ENCODE results near the gene XKR8.
"Not testable (repeated sequence)": the region's sequence is repeated elsewhere in the genome, so short reads cannot be mapped to it uniquely, and the experiment has no call there.

The XKR8 gene

DNA sequence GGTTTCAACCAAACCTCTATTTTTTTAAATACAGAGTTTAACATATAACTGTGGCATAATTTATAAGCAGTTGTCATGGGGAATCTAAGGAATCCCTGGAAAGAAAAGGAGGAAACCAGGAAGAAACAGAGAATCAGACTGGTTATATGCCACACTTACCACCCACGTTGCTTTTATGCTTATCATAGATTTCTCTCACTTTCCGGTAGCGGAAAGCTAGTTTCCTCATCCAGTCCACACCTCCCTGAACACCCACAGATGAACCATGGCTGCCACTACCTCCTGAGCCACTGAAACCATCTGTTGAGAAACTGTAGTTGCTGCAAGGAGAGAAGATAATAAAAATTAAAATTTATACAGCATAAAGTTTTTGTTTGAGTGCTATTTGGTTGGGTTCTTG, 33.5 kb downstream of the XKR8 start:
- no peak for DNase-seq

DNA sequence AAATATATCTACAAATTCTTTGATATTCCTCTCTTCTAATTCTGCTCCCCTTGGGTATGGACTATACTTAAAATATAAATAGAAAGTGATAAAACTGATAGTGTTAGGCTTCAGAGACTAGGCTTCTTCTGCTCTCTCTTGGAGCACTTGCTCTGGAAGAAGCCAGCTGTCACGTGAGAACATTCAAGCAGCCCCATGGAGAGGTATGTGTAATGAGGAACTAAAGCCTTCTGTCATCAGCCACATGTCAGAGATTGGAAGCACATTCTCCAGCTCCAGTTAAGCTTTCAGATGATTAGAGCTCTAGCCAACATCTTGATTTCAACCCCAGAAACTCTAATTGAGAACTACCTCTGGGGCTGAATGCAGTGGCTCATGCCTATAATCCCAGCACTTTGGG, 34.3 kb downstream of the XKR8 start:
- DNase-seq = no peak

DNA sequence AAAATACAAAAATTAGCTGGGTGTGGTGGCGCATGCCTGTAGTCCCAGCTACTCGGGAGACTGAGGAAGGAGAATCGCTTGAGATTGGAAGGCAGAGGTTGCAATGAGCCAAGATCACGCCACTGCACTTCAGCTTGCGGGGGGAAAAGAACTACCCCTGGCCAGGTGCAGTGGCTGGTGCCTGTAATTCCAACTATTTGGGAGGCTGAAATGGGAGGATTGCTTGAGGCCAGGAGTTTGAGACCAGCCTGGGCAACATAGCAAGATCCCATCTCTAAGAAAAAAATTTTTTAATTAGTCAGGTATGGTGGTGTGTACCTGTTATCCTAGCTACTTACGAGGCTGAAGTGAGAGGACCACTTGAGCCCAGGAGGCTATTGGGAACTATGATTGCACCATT, 34.8 kb downstream of the XKR8 start:
- not testable (repeated sequence) for DNase-seq

DNA sequence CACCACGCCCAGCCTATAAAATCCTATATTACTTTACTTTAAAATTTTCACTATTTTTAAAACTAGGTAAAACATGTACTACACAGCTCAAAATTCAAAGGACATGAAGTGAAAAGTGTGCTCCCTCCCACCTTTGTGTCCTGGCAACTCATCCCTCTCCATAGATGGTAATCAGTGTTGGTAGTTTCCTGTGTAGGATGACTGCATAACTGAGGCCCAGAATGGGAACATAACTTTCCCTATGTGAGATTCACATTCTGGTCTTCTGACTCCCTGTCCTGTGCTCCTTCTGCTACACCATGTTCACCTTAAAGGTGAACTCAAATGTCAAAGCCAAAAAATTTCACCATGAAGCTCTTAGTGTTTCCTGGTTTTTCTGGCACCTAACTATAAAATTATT, 39.3 kb downstream of the XKR8 start:
- DNase-seq = no peak

DNA sequence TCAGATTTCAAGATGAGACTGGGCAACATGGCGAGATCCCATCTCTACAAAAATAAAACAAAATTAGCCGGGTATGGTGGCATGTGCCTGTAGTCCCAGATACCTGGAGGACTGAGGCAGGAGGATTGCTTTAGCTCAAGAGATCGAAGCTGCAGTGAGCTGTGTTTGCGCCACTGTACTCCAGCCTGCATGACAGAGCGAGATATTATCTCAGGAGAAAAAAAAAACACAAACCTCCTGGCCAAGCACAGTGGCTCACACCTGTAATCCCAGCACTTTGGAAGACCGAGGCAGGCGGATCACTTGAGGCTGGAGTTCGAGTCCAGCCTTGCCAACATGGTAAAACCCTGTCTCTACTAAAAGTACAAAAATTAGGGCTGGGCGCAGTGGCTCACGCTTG, 42.8 kb downstream of the XKR8 start:
- DNase-seq = no peak

DNA sequence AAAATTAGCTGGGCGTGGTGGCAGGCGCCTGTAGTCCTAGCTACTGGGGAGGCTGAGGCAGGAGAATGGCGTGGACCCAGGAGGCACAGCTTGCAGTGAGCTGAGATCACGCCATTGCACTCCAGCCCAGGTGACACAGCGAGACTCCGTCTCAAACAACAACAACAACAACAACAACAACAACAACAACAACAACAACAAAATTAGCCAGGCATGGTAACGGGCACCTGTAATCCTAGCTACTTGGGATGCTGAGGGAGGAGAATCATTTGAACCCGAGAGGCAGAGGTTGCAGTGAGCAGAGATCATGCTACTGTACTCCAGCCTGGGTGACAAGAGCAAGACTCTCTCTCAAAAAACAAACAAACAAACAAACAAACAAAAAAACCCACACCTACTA, 43.3 kb downstream of the XKR8 start:
- DNase-seq = not testable (repeated sequence)

DNA sequence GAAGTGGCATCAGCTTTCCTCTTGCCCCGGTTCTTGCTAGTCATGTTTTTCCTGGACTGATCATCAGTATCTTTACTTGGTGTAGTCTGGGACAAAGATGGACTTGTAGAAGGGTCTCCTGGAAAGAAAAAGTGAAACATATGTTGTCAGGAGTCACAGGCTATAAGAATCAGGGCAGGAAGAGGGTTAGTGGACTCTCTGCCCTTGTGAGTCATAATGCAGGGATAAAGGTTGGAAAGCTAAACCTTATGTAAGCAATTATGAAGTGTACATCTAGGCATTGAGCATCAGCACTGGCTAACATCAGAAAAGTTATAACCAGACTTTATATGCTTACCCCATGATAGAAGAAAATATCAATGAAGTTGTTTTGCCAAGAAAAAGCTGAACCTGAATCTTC, 51.2 kb downstream of the XKR8 start:
- no peak for DNase-seq

Data from right hindlimb (tissue), 1 donor.